Stromal cell of bone marrow (primary cell): Measurements from ENCODE around the gene SLC8A3.
A peak's percentile ranks its signal among the peaks of the same experiment; 100 is the strongest.

Source experiments
- DNase-seq: peaks from one replicate; pipeline ENCODE4 v3.0.0-alpha.2; 2012; ENCODE audit warnings: low read depth

SLC8A3 gene

DNA sequence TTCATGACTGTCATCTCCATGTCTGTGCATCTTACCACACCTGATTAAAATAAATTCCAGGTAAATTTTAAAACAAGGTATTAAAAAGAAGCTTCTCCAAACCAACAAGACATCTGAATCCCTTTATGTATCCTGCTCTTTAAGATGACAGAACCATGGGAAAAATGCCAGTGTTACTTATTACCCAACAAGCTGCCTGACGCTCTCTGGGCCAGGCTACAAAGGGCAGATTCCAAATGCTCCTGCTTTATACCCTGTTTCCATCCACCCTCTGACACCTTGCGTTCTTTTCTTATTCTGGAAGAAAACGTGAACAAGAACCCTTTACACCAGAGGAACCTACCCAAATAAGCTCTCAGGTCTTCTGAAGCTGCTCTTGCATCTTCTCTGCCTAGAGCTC, 70.7 kb downstream of the SLC8A3 start:
- DNase-seq = no peak

DNA sequence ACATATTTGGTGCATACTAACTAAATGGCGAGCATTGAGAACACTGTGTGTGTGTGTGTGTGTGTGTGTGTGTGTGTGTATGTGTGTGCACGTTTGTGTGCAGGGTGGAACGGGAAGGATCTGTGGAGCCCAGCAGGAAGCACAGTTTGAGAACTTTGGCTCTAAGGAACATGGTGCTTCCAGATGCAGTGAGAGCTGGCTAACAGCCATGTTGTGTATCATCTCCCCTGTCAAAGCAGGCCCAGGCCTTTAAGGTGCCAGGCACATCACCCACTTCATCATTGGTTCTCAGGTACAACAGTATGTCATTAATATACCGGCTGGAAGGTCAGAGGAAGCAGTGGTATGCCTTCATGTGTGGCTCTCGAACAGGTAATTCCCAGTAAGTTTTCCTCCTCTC, 72.5 kb downstream of the SLC8A3 start:
- no peak for DNase-seq

DNA sequence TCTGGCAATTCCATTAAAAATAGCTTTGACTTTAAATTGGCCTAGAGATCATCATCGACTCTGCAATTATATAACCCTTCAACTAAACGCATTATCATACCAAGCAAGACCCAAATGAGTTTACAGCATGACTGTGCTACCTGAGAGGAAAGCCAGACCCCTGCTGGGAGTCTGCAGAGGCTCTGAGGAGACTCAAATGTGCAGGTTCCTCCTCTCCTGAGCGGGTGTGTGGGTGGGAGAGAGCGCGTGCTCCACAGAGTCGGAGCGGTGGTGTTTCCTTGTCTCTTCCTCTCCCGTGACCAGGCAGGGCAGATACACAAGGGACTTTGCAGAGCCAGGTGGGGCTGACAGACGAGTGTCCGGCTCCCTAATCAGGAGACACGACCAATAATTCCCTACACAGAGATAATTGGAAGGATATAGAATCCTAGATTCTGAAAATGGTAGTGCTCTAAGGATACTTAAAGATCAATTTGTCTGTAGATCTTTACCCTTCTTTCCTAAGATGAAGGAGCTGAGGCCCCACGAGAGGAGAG, 74.1 kb downstream of the SLC8A3 start:
- no peak for DNase-seq

DNA sequence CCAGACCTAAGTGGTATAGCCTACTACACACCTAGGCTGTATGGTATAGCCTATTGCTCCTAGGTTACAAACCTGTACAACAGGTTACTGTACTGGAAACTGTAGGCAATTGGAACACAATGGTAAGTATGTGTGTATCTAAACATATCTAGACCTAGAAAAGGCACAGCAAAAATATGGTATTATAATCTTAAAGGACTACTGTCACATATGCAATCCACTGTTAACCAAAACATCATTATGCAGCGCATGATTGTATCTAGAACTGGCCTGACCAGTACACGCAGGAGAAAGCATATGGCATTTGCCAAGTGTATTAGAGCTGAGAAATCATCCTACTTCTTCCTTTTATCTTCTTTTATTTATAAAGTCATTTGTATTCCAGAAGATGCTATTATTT, 75.5 kb downstream of the SLC8A3 start:
- no peak for DNase-seq

DNA sequence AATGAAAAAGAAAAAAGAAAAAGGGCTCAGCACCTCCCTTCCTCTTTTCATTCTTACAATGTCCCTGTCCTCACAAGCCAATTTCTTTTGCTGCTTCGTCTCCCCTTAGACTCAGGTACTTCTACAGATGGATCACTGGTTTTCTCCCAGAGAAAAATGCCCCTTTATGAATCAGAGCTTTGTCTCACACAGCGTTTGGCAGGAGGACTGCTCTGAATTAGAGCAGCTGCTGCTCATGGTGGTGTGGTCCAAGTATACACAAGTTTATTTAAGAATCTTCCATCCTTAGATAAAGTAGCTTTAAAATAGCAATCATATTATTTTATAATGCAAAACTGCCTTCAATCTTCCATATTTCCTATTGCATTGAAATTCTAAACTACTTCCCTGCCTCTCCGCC, 80.3 kb downstream of the SLC8A3 start:
- no peak for DNase-seq

DNA sequence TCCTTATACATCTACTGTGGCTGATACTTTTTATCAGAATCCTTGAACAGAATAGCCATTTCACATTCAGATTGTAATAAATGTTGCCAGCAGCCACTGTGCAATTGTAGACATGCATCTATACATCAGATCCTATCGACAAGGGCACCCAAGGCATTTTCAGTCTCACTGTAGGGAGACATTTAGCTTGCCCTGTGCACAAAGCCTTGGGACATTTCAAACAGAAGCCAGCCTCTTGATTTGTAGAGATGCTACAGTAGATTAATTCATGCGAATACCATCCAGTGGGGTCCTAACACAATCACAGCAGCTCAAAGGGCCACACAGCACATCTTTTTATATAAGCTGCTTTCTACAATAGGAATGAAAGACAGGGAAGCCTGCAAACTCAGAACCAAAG, 81.4 kb downstream of the SLC8A3 start:
- DNase-seq = no peak

DNA sequence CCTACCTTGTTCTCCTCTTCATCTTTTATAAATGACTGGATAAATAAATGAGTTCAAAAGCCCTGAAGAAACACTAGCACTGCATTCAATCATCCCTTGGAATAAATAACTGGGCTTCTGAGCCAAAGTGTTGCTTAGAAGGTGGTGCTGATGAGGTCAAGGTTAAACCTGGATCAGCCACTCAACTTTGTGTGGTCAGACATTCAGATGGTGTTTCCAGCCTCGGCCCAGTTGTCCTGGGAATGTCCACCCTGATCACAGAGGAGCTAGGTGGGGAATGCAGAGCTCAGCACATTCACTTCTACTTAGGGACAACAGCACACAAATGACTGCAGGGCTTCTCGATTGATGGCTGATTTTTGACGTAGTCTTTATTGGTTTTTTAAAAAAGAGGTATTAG, 88.7 kb downstream of the SLC8A3 start:
- no peak for DNase-seq

DNA sequence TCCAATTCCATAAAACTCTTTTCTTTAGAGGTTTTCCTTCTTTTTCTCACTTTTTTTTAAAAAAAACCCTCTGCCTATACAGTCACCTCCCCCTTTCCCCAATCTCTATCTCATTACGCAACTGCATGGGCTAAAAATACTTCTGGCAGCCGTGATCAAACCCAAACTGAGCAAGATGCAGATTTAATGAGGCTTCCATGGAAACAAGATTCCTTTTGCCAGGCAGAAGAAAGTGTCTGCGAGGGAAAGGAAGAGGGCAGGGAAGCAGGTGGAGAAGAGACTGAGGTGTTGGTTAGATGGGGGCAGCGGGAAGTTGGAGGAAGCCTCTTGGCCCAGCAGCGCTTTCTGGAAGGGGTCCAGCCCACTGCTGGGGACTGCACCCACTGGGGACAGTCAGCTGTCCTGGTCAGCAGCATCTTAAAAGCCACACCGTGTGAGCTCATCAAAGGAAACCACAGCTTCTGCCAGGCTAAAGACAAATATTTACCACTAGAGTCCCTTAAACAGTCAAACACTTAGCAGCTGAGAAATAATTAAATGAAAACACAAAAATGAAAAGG, 90.4 kb downstream of the SLC8A3 start:
- DNase-seq = peak; percentile 5

DNA sequence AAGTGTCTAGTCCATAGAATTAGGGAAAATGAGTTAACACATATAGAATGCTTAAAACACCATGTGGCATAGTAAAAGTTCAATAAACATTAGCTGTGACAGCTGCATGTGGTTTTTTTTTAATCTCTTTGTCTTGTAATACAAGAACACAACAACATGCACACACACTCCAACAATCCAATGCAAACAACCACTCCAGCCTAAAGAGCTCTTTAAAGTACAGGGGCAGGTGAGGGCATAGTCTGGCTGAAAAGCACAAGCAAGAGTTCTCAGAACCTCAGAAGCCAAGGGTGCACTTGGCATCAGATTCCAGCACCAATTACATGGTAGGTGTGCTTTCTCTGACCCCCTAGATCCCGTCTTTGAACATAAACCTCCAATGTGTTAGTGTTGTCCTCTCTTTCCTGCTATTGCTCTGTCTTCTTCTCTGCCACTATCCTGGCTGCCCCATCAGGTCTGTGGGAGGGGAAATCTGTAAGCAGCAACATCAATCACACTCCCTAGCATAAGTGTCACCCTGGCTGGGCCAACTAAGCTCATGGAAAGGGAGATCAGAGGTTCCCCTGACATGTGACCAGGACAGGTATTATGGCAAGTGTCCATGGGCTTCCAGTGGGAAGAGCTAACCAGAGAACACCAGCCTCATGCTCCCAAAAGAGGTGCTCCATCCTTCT, 91.0 kb downstream of the SLC8A3 start:
- no peak for DNase-seq

DNA sequence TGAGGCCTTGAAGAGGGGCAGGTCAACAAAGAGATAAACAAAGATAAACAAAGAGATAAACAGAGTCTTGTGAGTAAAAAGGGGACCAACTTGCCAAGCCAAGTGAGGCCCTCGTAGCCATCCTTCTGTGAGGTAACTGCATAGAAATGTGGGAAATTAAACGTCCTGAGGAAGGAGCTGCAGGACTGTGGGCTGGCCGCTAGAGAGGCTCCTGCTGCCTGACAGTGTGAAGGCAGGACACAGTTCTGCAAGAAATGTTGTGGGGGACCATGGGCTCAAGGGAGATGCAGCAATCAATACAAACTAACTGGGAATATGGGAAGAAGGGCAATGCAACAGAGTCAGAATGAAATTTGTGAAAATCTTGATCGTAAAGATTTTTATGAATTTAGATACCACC, 91.9 kb downstream of the SLC8A3 start:
- DNase-seq = peak; percentile 0

DNA sequence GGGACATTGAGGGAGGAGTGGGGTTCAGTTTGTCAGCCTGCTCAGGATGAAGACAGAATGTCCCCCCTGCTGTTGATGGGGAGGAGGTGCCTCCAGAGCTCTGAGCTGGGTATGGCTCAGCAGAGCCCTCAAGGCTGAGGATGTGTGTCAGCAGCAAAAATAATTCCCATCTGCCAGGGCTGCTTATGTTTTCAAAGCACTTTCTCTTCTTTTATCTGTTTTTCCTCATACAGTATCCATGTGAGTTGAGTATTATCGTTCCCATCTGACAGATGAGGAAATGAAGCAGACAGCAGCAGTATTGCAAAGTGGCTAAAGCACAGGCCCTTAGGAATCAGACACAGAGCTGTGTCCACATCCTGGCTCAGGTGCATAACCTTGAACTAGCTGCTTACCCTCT, 94.1 kb downstream of the SLC8A3 start:
- DNase-seq = no peak

DNA sequence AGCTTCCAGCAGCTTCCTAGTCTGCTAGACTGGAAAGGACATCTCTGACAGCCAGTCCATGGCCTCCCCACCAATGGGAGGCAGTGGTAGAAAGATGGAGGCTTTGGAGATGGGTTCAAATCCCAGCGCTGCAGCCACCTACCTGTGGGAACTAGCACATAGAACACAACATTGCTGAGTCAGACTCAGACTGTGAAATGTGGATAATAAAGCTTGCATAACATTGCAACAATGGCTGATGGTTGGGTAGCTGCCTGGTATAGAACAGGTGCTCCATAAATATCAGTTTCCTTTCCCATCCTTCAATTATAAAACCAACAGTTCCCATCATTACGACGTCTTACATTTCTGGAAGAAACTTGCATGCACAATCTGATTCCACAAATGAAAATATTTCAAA, 94.6 kb downstream of the SLC8A3 start:
- no peak for DNase-seq

DNA sequence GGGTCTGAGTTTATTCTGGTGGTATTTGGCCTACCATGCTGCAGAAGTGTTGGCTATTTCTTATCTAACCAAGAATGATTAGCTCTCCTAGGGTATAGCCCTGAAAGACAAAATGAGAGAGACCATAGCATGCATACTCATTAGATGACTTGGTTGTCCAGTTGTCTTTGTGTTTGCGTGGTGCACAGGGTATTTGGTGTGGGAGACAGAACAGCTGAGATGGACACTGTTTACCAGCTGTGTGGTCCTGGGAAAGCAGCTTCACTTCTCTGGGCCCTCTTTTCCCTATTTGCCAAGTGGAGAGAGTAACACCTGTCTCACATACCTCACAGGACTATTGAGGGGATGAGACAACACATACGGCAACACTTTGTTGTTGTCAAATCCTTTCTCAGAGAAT, 95.6 kb downstream of the SLC8A3 start:
- DNase-seq = no peak

DNA sequence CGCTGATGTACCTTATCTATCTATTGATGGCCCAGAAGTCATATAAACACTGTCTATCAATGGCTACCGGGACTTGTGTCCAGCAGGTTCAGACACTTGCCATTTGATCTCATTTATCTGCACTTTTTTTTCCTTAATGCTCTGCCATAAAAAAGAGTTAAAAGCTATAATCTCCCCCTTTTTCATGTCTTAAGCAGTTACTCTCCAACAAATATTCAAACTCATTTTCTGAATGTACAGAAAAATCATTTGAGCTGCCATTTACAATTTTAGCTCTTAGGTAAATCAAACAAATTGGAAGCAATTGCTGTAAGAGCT, 101.4 kb downstream of the SLC8A3 start:
- no peak for DNase-seq

DNA sequence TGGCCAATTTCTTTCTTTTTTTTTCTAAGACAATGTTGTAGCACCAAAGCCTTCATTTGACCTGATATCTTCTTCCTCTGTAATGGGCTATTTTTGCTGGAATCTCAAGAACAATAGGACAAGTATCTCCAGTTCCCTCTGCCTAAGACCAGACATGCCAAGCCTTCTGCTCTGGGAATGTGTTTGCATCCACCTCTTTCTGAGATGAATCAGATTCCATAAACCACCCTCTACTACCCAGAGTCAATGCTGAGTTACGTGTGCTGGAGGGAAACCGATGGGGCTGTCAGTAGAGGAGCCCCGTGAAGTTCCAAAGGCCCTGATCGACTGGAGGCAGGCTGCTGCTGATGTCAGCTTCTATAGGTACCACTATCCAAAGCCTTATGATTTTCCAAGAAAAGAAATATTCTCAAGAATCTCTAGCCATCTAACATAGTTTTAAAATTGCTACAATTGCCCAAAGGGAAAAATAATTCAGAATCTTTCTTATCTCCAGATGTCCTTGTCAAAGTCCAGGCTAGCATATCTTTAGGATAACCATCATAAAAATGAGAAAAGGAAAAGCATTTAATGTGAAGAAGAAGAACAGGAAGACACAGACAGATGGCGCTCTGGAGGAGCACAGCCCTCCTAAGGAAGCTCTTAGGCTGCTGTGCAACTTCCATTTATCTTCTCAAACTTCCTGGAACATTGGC, 101.9 kb downstream of the SLC8A3 start:
- DNase-seq = peak; percentile 8

DNA sequence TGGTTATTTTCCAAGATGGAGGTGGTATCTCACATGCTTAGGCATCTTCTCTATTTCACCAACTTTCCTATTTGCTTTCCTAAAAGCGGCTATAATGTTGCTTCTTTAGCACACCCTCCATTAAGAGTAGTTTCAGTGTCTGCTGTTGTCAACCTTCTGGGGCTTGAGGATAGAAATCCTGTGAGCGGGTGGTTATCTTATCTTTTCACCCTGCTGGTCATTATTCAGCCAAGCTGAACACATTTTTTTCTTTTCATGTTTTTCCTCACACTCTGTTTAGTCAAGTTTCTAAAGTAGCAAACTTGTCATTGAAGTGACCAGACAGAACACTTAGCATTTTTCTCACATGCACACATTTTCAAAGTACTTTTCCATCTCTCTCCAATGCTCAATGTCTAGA, 104.5 kb downstream of the SLC8A3 start:
- no peak for DNase-seq

DNA sequence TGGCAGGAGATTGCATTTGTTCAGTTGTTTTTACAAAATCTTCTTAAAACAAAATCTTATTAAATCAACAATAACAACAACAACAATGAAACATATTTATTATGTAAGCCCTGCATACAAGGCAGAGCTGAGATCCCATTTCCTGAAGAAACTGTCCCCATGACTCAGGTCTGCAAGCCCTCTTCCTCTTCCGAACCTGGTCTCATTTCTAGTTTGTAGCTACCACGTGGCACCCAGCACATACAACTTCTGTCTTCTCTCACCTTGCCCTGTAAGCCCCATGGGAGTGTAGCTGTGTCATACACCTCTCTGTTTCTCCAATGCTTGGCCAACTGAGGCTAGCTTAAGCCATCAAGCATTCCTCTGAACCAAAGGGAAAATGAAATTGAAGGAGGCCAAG, 106.4 kb downstream of the SLC8A3 start:
- DNase-seq = no peak

DNA sequence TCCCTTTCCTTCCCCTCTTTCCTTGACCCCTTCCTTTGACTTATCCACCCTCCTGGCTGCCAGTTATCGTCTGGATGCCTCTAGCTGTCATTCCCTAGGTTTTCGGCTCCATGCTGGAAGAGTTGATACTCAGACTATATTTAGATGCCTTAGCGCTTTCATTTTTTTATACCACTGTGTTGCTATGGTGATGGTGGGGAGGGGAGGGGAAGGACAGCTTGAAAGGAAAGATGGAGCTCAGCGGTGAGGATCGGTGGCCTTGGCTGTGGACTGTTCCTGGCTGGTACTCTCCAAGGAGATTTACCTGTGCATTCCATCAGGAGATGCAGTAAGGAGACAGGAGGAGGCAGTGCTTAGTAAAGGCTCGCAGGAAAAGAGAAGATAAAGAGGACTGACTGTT, 108.7 kb downstream of the SLC8A3 start:
- no peak for DNase-seq

DNA sequence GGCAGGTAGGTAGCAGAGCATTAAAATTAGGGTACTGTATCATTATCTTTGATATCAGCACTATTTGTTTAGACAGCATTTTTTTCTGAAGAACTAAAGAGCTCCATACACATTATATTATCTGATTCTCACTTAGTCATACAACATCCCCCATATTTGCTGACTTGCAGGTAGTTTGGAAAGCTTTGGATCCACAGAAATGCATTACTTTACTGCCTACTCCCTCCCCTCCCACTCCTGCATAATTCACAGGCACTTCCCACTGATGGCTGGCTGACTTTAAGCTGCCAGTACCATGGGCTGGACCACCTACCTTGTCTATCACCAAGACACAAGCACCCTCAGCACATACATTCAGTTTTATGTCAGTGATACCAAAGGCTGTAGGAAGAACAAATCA, 110.4 kb downstream of the SLC8A3 start:
- no peak for DNase-seq

DNA sequence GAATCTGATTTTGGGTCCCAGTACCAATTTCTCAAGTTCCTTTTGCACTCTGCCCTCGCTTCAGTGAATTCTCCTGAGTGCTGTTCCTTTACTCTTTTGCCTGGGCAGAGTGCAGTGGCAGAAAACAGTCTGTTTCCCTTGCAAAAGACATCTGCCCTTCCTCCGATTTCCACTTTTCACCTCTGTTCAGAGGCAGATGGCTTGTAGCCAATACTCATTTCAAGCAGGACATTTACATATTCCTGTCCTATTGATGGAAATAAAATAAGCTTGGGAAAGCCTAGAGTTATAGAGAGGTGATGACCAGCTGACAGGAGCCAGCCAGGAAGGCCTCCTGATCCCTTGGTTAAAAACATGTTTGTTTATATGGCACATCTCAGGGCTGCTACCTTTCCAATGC, 111.0 kb downstream of the SLC8A3 start:
- no peak for DNase-seq

DNA sequence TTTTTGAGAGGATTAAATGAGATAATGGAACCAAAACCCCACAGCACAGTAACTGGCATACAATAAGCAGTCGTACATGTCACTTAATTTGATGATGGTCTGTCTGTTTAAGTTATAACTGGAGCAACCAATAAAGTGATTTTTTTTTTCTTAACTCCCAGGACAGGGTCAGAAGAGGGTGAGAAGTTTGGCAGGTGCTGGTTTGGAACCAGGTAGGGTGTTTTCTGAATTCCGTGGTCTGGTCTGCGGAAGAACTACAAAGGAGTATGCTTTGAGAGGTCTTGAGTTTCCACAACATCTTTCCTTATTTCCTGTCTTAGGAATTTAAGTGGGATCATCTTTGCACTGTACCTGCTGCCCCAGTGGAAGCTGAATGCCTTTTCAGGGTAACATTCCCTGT, 111.7 kb downstream of the SLC8A3 start:
- DNase-seq = no peak

DNA sequence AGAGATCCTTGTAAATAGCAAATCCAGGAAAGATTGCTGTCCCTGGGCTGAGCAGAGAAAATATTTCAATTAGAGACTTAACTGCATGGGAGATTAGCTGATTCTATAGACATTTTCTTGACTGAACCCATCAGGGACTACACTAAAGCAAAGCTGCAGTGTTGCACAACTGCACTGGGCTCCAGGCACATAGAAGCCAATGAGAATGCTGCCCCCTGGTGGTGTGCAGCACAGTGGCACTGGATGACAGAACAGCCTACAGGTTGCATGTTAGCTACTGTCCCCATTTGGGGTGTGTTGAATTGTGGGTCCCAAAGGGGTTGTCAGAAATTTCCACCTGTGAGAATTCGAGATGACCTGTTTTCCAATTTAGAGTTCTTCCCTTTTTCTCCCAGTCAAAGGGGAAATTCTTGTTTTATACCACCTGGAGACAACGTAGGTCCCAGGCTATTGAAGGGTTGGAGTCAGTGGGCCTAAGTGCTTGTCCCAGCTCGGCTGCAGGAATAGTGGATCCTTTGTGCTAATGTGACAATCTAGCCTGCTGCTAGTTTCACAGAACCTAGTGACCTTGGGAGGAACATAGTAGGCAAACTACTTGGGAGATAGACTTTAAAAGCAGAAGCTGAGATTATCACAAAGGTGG, 114.7 kb downstream of the SLC8A3 start:
- DNase-seq = peak; percentile 34

DNA sequence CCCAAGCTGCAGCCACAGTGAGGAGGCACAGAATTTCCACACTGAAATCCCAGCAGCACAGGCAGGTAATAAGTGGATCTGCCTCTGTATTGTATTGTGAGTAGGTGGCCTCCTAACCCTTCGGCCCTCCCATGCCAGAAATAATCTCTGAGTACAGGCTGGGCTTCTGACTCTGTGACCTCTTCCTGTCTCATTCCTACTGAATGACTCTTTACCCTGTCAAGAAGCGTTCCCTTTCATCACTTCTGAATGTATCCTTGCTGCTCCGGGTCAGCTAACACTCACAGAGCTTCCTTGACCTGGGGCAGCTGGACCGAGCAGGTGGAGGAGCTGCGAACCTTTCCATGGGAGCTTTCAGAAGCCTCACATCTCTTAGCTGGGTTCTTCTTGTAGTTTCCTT, 119.6 kb downstream of the SLC8A3 start:
- no peak for DNase-seq
